Measurements from ENCODE around the gene RPS6KA1.

The RPS6KA1 gene

GRCh38 chr1:26538480-26539412 is 9.2 kb downstream of the RPS6KA1 start:
- H3K4ac ChIP-seq (ENCODE audit: low read depth, low read length) = no peak overlapping the region
- WGBS (ENCODE audit: extremely low coverage, insufficient coverage, low lambda C conversion rate) = no CpG with 5 or more reads among the region's 14 CpGs

GRCh38 chr1:26539722-26540121 is 10.2 kb downstream of the RPS6KA1 start:
- H3K23ac ChIP-seq (ENCODE audit: low read length) = no peak overlapping the region
- H3K79me2 ChIP-seq (ENCODE audit: control insufficient read depth, insufficient read depth, low read length) = peaks cover under 1% of the 10 kb centered on the region
- H4K8ac ChIP-seq (ENCODE audit: low read depth, low read length) = no peak overlapping the region
- H3K9ac ChIP-seq (ENCODE audit: low read length) = no peak overlapping the region
- no peak overlapping the region for H4K5ac ChIP-seq (ENCODE audit: low read length)
- peaks cover 5% of the 10 kb centered on the region for H3K79me1 ChIP-seq (ENCODE audit: low read length)
- no peak overlapping the region for H3K27ac ChIP-seq (ENCODE audit: low read depth, low read length)
- H2BK120ac ChIP-seq (ENCODE audit: low read depth, low read length) = no peak overlapping the region
- H2AK5ac ChIP-seq (ENCODE audit: low read length) = no peak overlapping the region
- no peak overlapping the region for H3K4ac ChIP-seq (ENCODE audit: low read depth, low read length)
- no peak overlapping the region for H3K56ac ChIP-seq (ENCODE audit: low read length)
- no peak overlapping the region for H3K4me2 ChIP-seq (ENCODE audit: low read length)
- H3K18ac ChIP-seq (ENCODE audit: low read length) = no peak overlapping the region
- no peaks in the 10 kb centered on the region for H3K27me3 ChIP-seq (ENCODE audit: insufficient read depth, low read length, poor library complexity)
- H3K4me3 ChIP-seq (ENCODE audit: low read length) = no peak overlapping the region
- no peaks in the 10 kb centered on the region for H3K36me3 ChIP-seq (ENCODE audit: control insufficient read depth, insufficient read depth, low read length)
- WGBS (ENCODE audit: extremely low coverage, insufficient coverage, low lambda C conversion rate) = no CpG with 5 or more reads among the region's 6 CpGs
- peak; percentile 29 for DNase-seq
- no peak overlapping the region for H2BK15ac ChIP-seq (replicated peaks; ENCODE audit: low read depth)
- H2BK5ac ChIP-seq (ENCODE audit: low read length) = no peak overlapping the region
- H3K4me1 ChIP-seq (ENCODE audit: control insufficient read depth, low read depth, low read length) = peaks cover 3% of the 10 kb centered on the region

More at GRCh38 chr1:26538480-26539412, 9.2 kb downstream of the RPS6KA1 start:
- DNase-seq = peak; percentile 62
- no peak overlapping the region for H2BK15ac ChIP-seq (replicated peaks; ENCODE audit: low read depth)
- H2AK5ac ChIP-seq (ENCODE audit: low read length) = no peak overlapping the region
- no peaks in the 10 kb centered on the region for H3K36me3 ChIP-seq (ENCODE audit: control insufficient read depth, insufficient read depth, low read length)
- H3K4me2 ChIP-seq (ENCODE audit: low read length) = no peak overlapping the region
- H3K27ac ChIP-seq (ENCODE audit: low read depth, low read length) = no peak overlapping the region
- H3K4me3 ChIP-seq (ENCODE audit: low read length) = no peak overlapping the region
- H4K8ac ChIP-seq (ENCODE audit: low read depth, low read length) = no peak overlapping the region
- H2BK5ac ChIP-seq (ENCODE audit: low read length) = no peak overlapping the region
- no peak overlapping the region for H3K56ac ChIP-seq (ENCODE audit: low read length)
- H3K9ac ChIP-seq (ENCODE audit: low read length) = no peak overlapping the region
- H3K79me1 ChIP-seq (ENCODE audit: low read length) = peaks cover 5% of the 10 kb centered on the region
- no peak overlapping the region for H4K5ac ChIP-seq (ENCODE audit: low read length)
- H2BK120ac ChIP-seq (ENCODE audit: low read depth, low read length) = no peak overlapping the region
- no peaks in the 10 kb centered on the region for H3K27me3 ChIP-seq (ENCODE audit: insufficient read depth, low read length, poor library complexity)
- no peak overlapping the region for H3K23ac ChIP-seq (ENCODE audit: low read length)
- peaks cover 2% of the 10 kb centered on the region for H3K79me2 ChIP-seq (ENCODE audit: control insufficient read depth, insufficient read depth, low read length)
- H3K4me1 ChIP-seq (ENCODE audit: control insufficient read depth, low read depth, low read length) = peaks cover 3% of the 10 kb centered on the region
- H3K18ac ChIP-seq (ENCODE audit: low read length) = no peak overlapping the region

GRCh38 chr1:26540351-26540750 is 10.8 kb downstream of the RPS6KA1 start:
- Histone ChIP-seq H3K4me1 (ENCODE audit: control insufficient read depth, low read depth, low read length) (peaks cover 3% of the 10 kb centered on the region), H3K79me1 (ENCODE audit: low read length) (peaks cover 4% of the 10 kb centered on the region), H3K4me2 (ENCODE audit: low read length) (no peak overlapping the region), H3K23ac (ENCODE audit: low read length) (no peak overlapping the region), H2AK5ac (ENCODE audit: low read length) (no peak overlapping the region), H2BK15ac (replicated peaks; ENCODE audit: low read depth) (no peak overlapping the region), H3K36me3 (ENCODE audit: control insufficient read depth, insufficient read depth, low read length) (no peaks in the 10 kb centered on the region), H2BK120ac (ENCODE audit: low read depth, low read length) (no peak overlapping the region), H4K5ac (ENCODE audit: low read length) (no peak overlapping the region), H3K9ac (ENCODE audit: low read length) (no peak overlapping the region), H3K56ac (ENCODE audit: low read length) (no peak overlapping the region), H3K27me3 (ENCODE audit: insufficient read depth, low read length, poor library complexity) (no peaks in the 10 kb centered on the region), H2BK5ac (ENCODE audit: low read length) (no peak overlapping the region), H3K4me3 (ENCODE audit: low read length) (no peak overlapping the region), H3K18ac (ENCODE audit: low read length) (no peak overlapping the region), H3K79me2 (ENCODE audit: control insufficient read depth, insufficient read depth, low read length) (no peaks in the 10 kb centered on the region), H3K27ac (ENCODE audit: low read depth, low read length) (no peak overlapping the region), H3K4ac (ENCODE audit: low read depth, low read length) (no peak overlapping the region), H4K8ac (ENCODE audit: low read depth, low read length) (no peak overlapping the region)
- no peak for DNase-seq
- no CpG with 5 or more reads among the region's 3 CpGs for WGBS (ENCODE audit: extremely low coverage, insufficient coverage, low lambda C conversion rate)

- H3K4ac ChIP-seq (ENCODE audit: low read depth, low read length) = no peak overlapping the region
- no CpG with 5 or more reads among the region's 7 CpGs for WGBS (ENCODE audit: extremely low coverage, insufficient coverage, low lambda C conversion rate)
Observed at GRCh38 chr1:26541431-26541815, 11.9 kb downstream of the RPS6KA1 start.

GRCh38 chr1:26541816-26542711 is 12.5 kb downstream of the RPS6KA1 start:
- Histone ChIP-seq H3K4me2 (ENCODE audit: low read length) (no peak overlapping the region), H2AK5ac (ENCODE audit: low read length) (peak overlapping the region; percentile 6), H3K18ac (ENCODE audit: low read length) (no peak overlapping the region), H3K79me1 (ENCODE audit: low read length) (peaks cover 4% of the 10 kb centered on the region), H3K4ac (ENCODE audit: low read depth, low read length) (no peak overlapping the region), H3K79me2 (ENCODE audit: control insufficient read depth, insufficient read depth, low read length) (no peaks in the 10 kb centered on the region), H2BK120ac (ENCODE audit: low read depth, low read length) (no peak overlapping the region), H3K4me1 (ENCODE audit: control insufficient read depth, low read depth, low read length) (peaks cover 3% of the 10 kb centered on the region), H3K9ac (ENCODE audit: low read length) (peak overlapping the region; percentile 44), H2BK15ac (replicated peaks; ENCODE audit: low read depth) (no peak overlapping the region), H3K4me3 (ENCODE audit: low read length) (no peak overlapping the region), H3K56ac (ENCODE audit: low read length) (peak overlapping the region; percentile 74), H3K27ac (ENCODE audit: low read depth, low read length) (peak overlapping the region; percentile 1), H4K5ac (ENCODE audit: low read length) (no peak overlapping the region), H3K23ac (ENCODE audit: low read length) (no peak overlapping the region), H4K8ac (ENCODE audit: low read depth, low read length) (no peak overlapping the region), H3K36me3 (ENCODE audit: control insufficient read depth, insufficient read depth, low read length) (no peaks in the 10 kb centered on the region), H3K27me3 (ENCODE audit: insufficient read depth, low read length, poor library complexity) (no peaks in the 10 kb centered on the region), H2BK5ac (ENCODE audit: low read length) (peak overlapping the region; percentile 43)
- DNase-seq = peak; percentile 92
- no CpG with 5 or more reads among the region's 18 CpGs for WGBS (ENCODE audit: extremely low coverage, insufficient coverage, low lambda C conversion rate)

More at GRCh38 chr1:26541431-26541815, 11.9 kb downstream of the RPS6KA1 start:
- no peak overlapping the region for H4K5ac ChIP-seq (ENCODE audit: low read length)
- H3K4me2 ChIP-seq (ENCODE audit: low read length) = no peak overlapping the region
- peaks cover 4% of the 10 kb centered on the region for H3K79me1 ChIP-seq (ENCODE audit: low read length)
- no peak overlapping the region for H4K8ac ChIP-seq (ENCODE audit: low read depth, low read length)
- H3K18ac ChIP-seq (ENCODE audit: low read length) = no peak overlapping the region
- H3K27me3 ChIP-seq (ENCODE audit: insufficient read depth, low read length, poor library complexity) = no peaks in the 10 kb centered on the region
- H3K79me2 ChIP-seq (ENCODE audit: control insufficient read depth, insufficient read depth, low read length) = no peaks in the 10 kb centered on the region
- peak overlapping the region; percentile 44 for H3K9ac ChIP-seq (ENCODE audit: low read length)
- H3K56ac ChIP-seq (ENCODE audit: low read length) = peak overlapping the region; percentile 74
- H2BK15ac ChIP-seq (replicated peaks; ENCODE audit: low read depth) = no peak overlapping the region
- DNase-seq = no peak
- peaks cover 3% of the 10 kb centered on the region for H3K4me1 ChIP-seq (ENCODE audit: control insufficient read depth, low read depth, low read length)
- no peak overlapping the region for H3K4me3 ChIP-seq (ENCODE audit: low read length)
- H3K36me3 ChIP-seq (ENCODE audit: control insufficient read depth, insufficient read depth, low read length) = no peaks in the 10 kb centered on the region
- peak overlapping the region; percentile 43 for H2BK5ac ChIP-seq (ENCODE audit: low read length)
- H3K27ac ChIP-seq (ENCODE audit: low read depth, low read length) = no peak overlapping the region
- H2AK5ac ChIP-seq (ENCODE audit: low read length) = peak overlapping the region; percentile 6
- no peak overlapping the region for H2BK120ac ChIP-seq (ENCODE audit: low read depth, low read length)
- H3K23ac ChIP-seq (ENCODE audit: low read length) = no peak overlapping the region
